Aorta (tissue), 5 donors: ENCODE data around the gene ARHGEF12. TPM values are rescaled to one million over a fixed set of nuclear protein-coding genes. Genes with fewer than 3 reads are reported as not detected.

Experiments used
- ATAC-seq: fragments of 200-7000 bp; cut with Tn5 transposase; one replicate; pipeline ENCODE4 v1.9.1; 2022; ENCODE audit warnings: moderate library complexity; ENCODE audit not compliant: low FRiP score
- DNase-seq, 2 donors: peaks; one replicate each; pipeline ENCODE4 v3.0.0-alpha.2; 2020
- H3K27ac ChIP-seq, 2 donors: one replicate each; pipeline ENCODE4 v1.5.1; 2013; ENCODE audit warnings: low read length in 2 of 2, mild to moderate bottlenecking in 2 of 2, moderate library complexity in 2 of 2, control low read depth in 1 of 2, inconsistent platforms in 1 of 2, low read depth in 1 of 2
- H3K27me3 ChIP-seq, 2 donors: one replicate each; pipeline ENCODE4 v1.6.1; 2013; ENCODE audit warnings: control low read depth in 1 of 2, low read length in 1 of 2, mild to moderate bottlenecking in 1 of 2, moderate library complexity in 1 of 2; ENCODE audit not compliant: insufficient read depth in 2 of 2, control insufficient read depth in 1 of 2
- H3K36me3 ChIP-seq, 2 donors: one replicate each; pipeline ENCODE4 v1.6.1; 2013; ENCODE audit warnings: control low read depth in 1 of 2, low read length in 1 of 2, mild to moderate bottlenecking in 1 of 2; ENCODE audit not compliant: insufficient read depth in 2 of 2, control insufficient read depth in 1 of 2
- H3K4me1 ChIP-seq, 2 donors: one replicate each; pipeline ENCODE4 v1.6.1; 2013; ENCODE audit warnings: low read length in 2 of 2, control low read depth in 1 of 2, mild to moderate bottlenecking in 1 of 2, moderate library complexity in 1 of 2; ENCODE audit not compliant: insufficient read depth in 2 of 2, control insufficient read depth in 1 of 2
- H3K4me3 ChIP-seq, 2 donors: one replicate each; pipeline ENCODE4 v1.5.1; 2013; ENCODE audit warnings: low read length in 2 of 2, control low read depth in 1 of 2, mild to moderate bottlenecking in 1 of 2
- H3K9me3 ChIP-seq: one replicate; pipeline ENCODE4 v1.6.1; 2013; ENCODE audit warnings: mild to moderate bottlenecking, low read length; ENCODE audit not compliant: control insufficient read depth
- WGBS, 2 donors: extraction: QIAGEN DNeasy Blood & Tissue Kit; methylation state at CpG; one replicate each; pipeline ENCODE4 v1.1.7; 2013; 5-methylcytosine and 5-hydroxymethylcytosine counted together
- intact Hi-C, 2 donors: fragments of 100-400 bp; cut with DNase I; formaldehyde crosslinking; loops; one replicate each; pipeline versions ENCODE4 v1.14.2 to v1.15.0; 2022
- polyA plus RNA-seq, 2 donors: library from polyadenylated mRNA; stranded (reverse); fragments of 200-250 nt; gene quantifications; one replicate each; pipeline ENCODE4 v1.2.3, GENCODE V29; 2013
- total RNA-seq, 2 donors: library from RNA; stranded (reverse); fragmentation: NEBNext Ultra II Directional; extraction: Animal tissue kit (Norgen Biotek cat#: 25700); gene quantifications; one replicate each; pipeline ENCODE4 v1.2.1, GENCODE V29; 2021
- donor health status: healthy with polysubstance abuse.
- donor health status: Bipolar disorder and iron deficiency.
- donor health status: DM: no; HTN: no; CAD: no.
- donor health status: DM: no; HTN: no; CAD: no.
- donor health status: DM: yes; HTN: yes; CAD: no.

Gene ARHGEF12
- total and polyA plus RNA-seq, 4 donors, result 21.7 to 143 (median 75.8) TPM

- intact Hi-C loops, result no loop called here
- Histone ChIP-seq H3K4me1 (no peaks in the 10 kb centered on the region), H3K9me3 (no peaks in the 10 kb centered on the region), H3K4me3 (no peak overlapping the region), H3K36me3 (peaks cover 4 to 5% of the 10 kb centered on the region in 2 donors), H3K27ac (no peak overlapping the region), H3K27me3 (no peaks in the 10 kb centered on the region)
- ATAC-seq (no peak), DNase-seq (no peak)
- WGBS, 2 donors, result 82 to 94% methylated on average over 6 of the region's 6 CpGs
Measured at GRCh38 chr11:120465921-120466534, 129.8 kb downstream of the ARHGEF12 start.

- DNase-seq, result no peak
- Histone ChIP-seq H3K27me3 (no peaks in the 10 kb centered on the region), H3K36me3 (peaks cover 4 to 5% of the 10 kb centered on the region in 2 donors), H3K4me3 (no peak overlapping the region), H3K27ac (no peak overlapping the region), H3K4me1 (no peaks in the 10 kb centered on the region), H3K9me3 (no peaks in the 10 kb centered on the region)
- ATAC-seq, result no peak
- intact Hi-C loops, result no loop called here
- WGBS, 2 donors, result 92 to 96% methylated on average over 6 of the region's 6 CpGs
Measured at GRCh38 chr11:120467627-120468026, 131.4 kb downstream of the ARHGEF12 start.

DNA sequence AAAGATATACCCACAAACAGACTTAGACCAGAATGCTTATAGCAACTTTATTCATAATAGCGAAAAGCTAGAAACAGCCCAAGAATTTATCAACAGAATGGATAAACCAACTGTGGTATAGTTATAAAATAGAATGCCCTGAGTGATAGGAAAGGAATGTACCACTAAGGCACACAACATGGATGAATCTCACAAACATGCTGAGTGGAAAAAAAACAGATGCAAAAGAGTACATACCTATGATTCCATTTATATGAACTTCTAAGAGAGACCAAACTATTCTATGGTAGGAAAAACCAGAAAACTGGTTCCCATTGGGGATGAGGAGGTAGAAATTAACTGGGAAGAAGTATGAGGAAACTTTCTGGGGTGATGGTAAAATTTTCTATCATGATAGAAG is 134.9 kb downstream of the ARHGEF12 start:
- DNase-seq (no peak), ATAC-seq (no peak)
- no peaks in the 10 kb centered on the region for H3K27me3 ChIP-seq
- no peak overlapping the region for H3K27ac ChIP-seq
- no peaks in the 10 kb centered on the region for H3K9me3 ChIP-seq
- no peaks in the 10 kb centered on the region for H3K4me1 ChIP-seq
- intact Hi-C loops, result no loop called here
- peaks cover 0 to 5% of the 10 kb centered on the region in 2 donors for H3K36me3 ChIP-seq
- no peak overlapping the region for H3K4me3 ChIP-seq
- 92 to 98% methylated on average over 1 of the region's 1 CpG for WGBS, 2 donors

GRCh38 chr11:120471994-120472393 is 135.8 kb downstream of the ARHGEF12 start:
- intact Hi-C loops, result no loop called here
- H3K4me3 ChIP-seq, result no peak overlapping the region
- no peak overlapping the region for H3K27ac ChIP-seq
- 91% methylated on average over 3 of the region's 3 CpGs for WGBS, 2 donors
- DNase-seq (no peak), ATAC-seq (no peak)
- H3K27me3 ChIP-seq, result no peaks in the 10 kb centered on the region
- H3K36me3 ChIP-seq, result peaks cover 0 to 5% of the 10 kb centered on the region in 2 donors
- H3K4me1 ChIP-seq, result no peaks in the 10 kb centered on the region
- H3K9me3 ChIP-seq, result no peaks in the 10 kb centered on the region

DNA sequence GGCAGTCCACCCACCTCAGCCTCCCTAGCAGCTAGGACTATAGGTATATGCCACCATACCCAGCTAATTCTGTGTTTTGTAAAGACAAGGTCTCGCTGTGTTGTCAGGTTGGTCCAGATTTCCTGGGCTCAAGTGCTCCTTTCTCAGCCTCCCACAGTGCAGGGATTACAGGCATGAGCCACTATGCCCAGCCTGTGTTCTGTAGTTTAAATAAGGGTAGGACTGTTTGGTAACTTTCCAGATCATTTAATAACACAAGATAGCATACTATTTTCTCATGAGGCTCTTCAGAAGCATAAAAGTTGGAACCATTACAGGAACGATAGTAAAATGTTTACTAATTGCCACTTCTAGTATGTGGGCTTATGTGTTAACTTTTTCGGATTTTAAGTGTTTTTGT is 137.3 kb downstream of the ARHGEF12 start:
- 68 to 79% methylated on average over 3 of the region's 3 CpGs for WGBS, 2 donors

GRCh38 chr11:120482149-120482548 is 145.9 kb downstream of the ARHGEF12 start:
- DNase-seq (no peak), ATAC-seq (no peak)
- 88 to 97% methylated on average over 6 of the region's 6 CpGs for WGBS, 2 donors
- H3K27ac ChIP-seq, result no peak overlapping the region
- H3K36me3 ChIP-seq, result peaks cover 13 to 14% of the 10 kb centered on the region in 2 donors
- intact Hi-C loops, result no loop called here
- H3K9me3 ChIP-seq, result no peaks in the 10 kb centered on the region
- no peaks in the 10 kb centered on the region for H3K27me3 ChIP-seq
- H3K4me1 ChIP-seq, result no peaks in the 10 kb centered on the region
- no peak overlapping the region for H3K4me3 ChIP-seq

More for the DNA sequence above, 137.3 kb downstream of the ARHGEF12 start:
- no peak for ATAC-seq
- Histone ChIP-seq H3K27ac (no peak overlapping the region), H3K4me3 (no peak overlapping the region), H3K4me1 (no peaks in the 10 kb centered on the region), H3K27me3 (no peaks in the 10 kb centered on the region), H3K9me3 (no peaks in the 10 kb centered on the region), H3K36me3 (peaks cover 0 to 6% of the 10 kb centered on the region in 2 donors)
- intact Hi-C loops, result no loop called here
- DNase-seq, result no peak

DNA sequence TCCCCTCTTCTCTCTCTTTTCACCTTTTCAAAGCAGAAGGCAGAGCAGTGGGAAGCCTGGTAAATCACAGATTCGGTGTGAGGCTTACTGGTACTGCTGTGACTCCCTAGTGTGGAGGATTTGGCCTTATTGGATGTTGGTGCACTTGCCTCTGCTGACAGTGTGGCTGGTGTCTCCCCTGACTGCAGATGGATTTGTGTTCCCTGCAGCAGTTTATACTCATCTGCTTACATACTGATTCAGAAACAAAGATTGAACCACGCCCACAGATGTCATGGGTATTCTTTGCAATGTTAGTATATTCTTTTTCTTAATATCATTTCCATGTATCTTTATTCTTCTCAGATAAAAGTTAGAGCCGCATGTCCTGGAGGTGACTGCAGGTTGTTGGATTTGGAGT is 148.5 kb downstream of the ARHGEF12 start:
- H3K36me3 ChIP-seq, result peaks cover 12 to 13% of the 10 kb centered on the region in 2 donors
- intact Hi-C loops, result no loop called here

GRCh38 chr11:120486138-120486537 is 149.9 kb downstream of the ARHGEF12 start:
- intact Hi-C loops, result no loop called here
- 88 to 91% methylated on average over 5 of the region's 5 CpGs for WGBS, 2 donors
- peaks cover 6 to 9% of the 10 kb centered on the region in 2 donors for H3K36me3 ChIP-seq
- DNase-seq (no peak), ATAC-seq (no peak)
- no peak overlapping the region for H3K4me3 ChIP-seq
- H3K27ac ChIP-seq, result no peak overlapping the region
- H3K9me3 ChIP-seq, result no peaks in the 10 kb centered on the region
- no peaks in the 10 kb centered on the region for H3K27me3 ChIP-seq
- no peaks in the 10 kb centered on the region for H3K4me1 ChIP-seq

More for the DNA sequence above, 148.5 kb downstream of the ARHGEF12 start:
- no peaks in the 10 kb centered on the region for H3K9me3 ChIP-seq
- no peak overlapping the region for H3K27ac ChIP-seq
- DNase-seq (no peak), ATAC-seq (no peak)
- H3K27me3 ChIP-seq, result no peaks in the 10 kb centered on the region
- no peak overlapping the region for H3K4me3 ChIP-seq
- H3K4me1 ChIP-seq, result no peaks in the 10 kb centered on the region
- 77 to 88% methylated on average over 3 of the region's 3 CpGs for WGBS, 2 donors

DNA sequence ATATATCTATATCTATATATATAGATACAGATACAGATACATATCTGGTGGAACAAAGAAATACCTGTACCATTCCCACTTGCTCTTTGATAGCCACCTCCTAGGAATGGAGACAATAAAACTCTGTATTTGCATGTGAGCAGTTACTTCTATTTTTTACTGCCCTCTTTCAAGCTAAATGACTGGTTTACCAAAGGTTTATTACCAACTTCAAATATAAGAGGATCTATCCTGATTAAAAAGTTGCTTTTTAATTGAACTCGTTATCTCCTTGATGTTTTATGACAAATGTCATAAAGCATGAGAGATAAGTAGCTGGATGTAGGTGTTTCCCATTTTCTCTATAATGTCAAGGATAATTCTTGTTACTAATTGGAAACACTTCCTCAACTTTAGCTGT is 153.6 kb downstream of the ARHGEF12 start:
- H3K4me1 ChIP-seq, result no peaks in the 10 kb centered on the region
- H3K27me3 ChIP-seq, result no peaks in the 10 kb centered on the region
- H3K27ac ChIP-seq, result no peak overlapping the region
- no peaks in the 10 kb centered on the region for H3K9me3 ChIP-seq
- no peak for ATAC-seq
- H3K36me3 ChIP-seq, result peaks cover 3 to 7% of the 10 kb centered on the region in 2 donors
- 88 to 90% methylated on average over 1 of the region's 1 CpG for WGBS, 2 donors
- H3K4me3 ChIP-seq, result no peak overlapping the region
- DNase-seq, result no peak
- intact Hi-C loops, result no loop called here
